ENCODE data around the gene MTHFD1.

Gene MTHFD1

DNA sequence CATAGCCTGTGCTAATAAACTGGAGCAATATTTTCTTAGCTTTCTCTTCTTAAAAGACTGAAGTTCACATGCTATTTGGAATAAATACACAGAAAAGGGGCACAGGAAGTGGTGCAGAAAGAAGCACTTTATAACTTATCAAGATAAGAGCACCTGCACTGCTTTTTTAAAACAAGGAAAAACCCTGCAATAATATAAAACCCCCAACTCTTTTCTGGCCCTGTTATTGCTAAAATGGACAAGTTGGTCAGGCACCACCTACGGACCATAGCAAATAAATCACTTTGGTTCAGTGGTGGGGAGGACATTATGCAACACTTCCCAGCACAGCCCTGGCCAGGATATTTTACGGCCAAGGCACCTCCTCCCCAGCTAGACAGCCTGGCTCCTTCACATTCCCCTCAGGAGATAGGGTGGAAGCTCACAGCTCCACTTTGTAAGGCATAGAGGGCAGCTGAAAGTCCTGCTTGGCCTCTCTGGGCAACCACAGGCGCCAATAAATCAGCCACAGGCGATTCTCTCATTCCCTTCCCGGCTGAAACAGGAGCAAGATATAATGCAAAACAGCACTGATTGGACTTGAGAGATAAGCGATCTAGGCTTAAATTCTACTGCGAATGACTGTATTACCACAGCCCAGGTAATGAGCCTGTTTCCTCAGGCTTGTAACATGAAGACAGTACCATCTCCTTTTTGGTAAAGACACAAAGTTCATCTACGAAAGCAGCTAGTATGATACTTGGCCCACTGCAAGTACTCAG lies 113.4 kb downstream of the MTHFD1 start:
- DNase-seq = no peak

DNA sequence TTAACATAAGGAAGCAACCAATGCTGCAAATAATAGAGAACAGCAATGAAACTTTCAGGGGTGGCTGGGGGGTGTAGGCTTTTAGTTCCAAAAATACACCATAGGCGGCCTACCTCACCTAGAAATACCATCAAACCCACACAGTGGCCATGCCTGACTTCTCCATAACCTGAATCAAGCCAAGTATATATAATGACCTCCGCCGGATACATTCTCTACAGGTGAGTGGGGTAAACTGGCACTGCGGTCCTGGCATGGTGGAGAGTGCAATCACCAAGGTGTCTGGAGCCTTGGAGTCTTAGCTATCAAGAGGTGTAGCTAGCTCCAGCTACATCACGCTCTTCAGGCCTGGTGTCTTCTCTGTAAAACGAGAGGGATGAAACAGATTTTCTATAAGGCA lies 114.3 kb downstream of the MTHFD1 start:
- no peak for DNase-seq

DNA sequence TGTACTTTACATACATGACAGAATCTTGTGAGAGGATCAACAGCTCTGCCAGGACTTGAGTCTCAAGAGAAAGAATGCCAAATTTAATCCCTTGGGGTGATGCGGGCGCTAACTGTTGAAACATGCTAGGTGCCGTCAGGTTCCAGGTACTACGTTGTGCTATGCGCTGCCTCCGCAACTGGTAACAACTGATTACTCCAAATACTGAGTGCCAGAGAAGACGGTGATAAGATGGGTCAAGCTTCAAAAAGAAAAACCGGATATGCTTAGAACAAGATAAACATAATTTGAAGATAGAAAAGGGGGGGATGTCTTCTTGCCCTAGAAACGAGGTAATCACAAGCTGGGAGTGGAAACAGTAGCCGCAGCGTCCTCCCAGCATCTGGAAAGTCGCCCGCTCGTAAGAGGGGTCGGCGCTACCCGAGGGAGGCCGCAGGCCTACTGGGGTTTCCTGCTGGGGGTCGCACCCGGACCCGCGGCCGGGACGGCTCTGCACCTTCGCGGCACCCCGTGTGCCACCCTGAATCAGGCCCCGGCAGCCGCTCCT lies 114.8 kb downstream of the MTHFD1 start:
- DNase-seq = no peak

DNA sequence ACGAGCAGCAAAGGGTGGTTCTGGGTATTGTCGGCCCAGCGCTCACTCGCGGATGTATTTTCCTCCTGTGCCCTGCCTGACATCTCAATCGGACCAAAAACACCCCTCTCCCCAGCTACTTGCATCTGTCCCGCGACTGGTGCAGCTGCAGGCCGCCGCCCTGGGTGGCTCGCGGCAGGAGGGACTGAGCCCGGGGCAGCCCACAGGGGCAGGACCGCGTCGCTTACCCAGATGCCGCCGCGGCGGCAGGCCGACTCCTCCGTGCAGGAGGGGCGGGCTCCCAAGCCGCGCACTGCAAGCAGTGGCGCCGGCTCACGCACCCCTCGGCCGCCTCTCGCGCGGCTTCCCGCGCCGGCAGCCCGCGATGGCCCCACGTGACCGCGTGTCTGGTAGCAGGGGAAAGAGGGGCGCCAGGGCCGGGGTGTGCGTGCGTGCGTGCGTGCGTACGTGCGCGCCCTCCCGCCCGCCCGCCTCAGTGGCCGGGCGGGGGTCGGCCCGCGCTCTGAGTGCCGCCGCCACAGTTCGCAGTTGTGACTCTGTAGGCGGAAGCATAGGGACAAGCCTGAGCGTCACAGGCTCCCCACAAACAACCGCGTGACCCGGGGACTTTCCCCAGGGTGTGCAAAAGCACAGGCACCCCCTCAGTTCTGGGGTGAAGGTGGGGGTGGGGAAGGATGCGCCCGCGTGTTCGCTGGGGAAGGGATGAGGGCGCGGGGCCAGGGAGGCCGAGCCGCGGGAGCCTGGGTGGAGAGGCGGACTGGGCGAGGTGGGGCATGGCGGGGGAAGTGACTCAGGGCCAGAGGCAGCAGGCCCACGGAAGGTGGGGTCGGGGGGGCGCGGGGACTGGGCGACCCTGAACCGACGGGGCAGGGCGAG lies 115.5 kb downstream of the MTHFD1 start, which contains the start of gene ZBTB25:
Gene ZBTB25 (minus strand): TSS at position 405 of the 876 bp plus-strand sequence. CDS start 13,305 bp downstream, outside the sequence.
- peak; percentile 94 for DNase-seq

DNA sequence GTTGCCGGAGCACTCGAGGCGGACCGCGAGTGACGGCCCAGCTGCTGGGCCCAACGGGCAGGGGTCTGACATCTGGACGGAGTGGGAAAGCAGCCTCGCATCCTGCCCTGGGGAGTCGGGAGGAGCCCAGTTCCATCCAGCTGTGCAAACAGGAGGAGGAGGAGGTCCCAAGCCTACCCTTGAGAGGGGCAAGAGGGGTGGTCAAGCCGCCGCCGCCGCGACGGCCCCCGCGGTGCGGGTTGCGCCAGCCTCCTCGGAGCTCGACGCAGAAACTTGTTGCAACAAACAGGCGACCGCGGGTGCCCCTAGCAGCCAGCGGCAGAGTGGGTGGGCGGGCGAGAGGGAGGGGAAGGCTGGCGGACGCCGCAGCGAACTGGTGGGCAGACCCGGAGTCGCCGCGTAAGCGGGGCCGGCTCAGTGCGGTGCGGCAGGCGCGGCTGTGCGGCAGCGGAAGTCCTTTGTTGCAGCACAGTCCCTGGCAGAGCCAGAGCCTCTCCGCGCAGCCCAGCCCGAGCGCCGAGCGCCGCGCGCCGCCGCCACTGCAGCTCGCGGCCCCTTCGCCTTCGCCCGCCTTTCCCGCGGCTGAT lies 116.2 kb downstream of the MTHFD1 start, which contains the start of gene ZBTB1:
Gene ZBTB1 (plus strand): TSS at position 461 of the 587 bp plus-strand sequence. CDS start 16,735 bp downstream, outside the sequence.
- DNase-seq = peak; percentile 75

DNA sequence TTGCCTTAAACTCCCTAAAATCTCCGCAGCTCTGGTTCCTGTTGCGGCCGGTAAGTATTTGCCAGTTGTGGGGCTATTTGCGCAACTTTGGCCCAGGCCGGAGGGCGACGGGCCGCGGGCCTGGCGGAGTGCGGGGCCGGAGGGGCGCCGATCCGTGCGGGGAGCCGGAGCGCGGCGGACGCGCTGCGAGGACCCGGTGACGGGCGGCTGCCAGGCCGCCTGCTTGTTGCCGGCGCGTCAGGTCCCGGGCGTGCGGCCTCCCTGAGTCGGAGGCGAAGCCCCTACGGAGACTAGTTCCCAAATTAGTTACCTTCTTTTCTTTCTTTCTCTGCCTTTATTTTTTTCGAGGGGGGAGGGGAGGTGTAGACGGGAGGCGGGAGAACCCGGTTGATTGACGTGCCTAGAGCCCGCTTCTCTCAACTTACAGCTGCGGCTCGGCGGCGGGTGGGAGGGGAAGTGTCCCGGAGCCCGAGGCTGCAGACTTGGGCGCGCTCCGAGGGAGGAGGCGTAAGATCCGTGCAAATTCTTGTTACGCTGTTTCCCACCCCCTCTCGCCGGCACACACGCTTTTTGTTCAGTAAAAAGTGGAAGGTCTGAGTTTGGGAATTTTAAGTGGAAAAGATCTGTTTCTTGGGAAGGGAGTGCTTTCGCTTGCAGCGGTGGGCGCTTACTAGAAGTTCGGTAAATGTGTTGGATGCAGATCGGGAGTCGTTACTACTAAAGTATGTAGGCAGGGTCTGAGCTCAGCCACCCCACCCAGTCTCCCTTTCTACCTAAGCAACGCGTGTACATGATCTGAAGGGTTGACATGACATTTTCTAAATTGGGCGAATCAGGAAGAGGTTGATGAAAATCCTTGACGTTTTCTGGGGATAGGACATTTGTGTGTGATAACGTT lies 117.0 kb downstream of the MTHFD1 start:
- peak; percentile 74 for DNase-seq

DNA sequence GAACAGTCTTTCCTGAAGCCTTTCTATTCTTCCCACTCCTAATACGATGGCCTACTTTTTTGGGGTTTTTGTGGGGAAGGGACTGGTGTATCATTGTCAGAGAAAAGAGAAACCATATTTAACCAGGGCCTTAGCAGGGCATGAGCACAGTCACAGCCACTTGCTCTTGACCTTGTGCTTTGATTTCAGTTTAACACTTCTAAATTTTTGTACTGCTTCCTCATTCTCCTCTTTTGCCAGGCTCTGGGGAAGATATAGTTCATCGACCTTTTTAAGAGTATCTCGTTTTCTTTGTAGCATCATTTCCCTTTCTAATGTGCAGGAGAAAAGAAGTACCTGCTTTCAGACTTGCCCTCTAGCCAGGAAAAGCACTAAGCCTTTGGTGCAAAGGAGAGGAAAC lies 118.6 kb downstream of the MTHFD1 start:
- no peak for DNase-seq

DNA sequence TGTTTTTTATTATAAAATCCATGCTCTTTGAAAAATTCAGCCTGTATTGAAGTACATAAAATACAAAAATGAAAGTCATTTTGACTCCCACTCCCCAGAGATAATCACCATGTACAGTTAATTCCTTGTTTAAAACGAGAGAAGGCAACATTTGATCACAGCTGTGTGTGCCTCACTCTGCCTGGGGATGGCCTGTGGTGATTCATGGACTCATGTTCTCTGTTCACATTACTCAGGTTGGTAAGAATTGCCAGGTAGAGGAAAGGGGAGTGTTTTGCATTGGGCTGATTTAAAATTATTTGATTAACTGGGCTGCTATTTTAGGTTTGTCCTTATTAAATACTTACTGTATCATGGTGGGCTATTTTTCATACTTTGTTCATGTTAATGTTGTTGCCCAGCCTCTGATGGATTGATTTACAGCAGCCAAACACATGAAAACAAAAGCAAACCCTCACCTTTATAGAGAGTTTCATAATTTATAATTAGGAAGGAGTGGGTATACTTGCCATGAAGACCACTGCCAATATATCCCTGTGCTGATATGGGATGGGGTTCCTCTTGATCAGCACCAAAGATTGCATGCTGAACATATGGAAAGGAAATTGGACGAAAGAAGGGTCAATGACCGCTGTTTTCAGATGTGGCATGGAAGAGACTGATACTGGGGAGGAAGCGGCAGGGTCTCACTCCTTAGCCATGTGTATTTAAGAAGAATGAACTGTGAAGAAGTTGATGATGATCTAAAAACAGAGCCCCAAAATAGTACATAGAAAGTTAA lies 119.4 kb downstream of the MTHFD1 start:
- DNase-seq = no peak

DNA sequence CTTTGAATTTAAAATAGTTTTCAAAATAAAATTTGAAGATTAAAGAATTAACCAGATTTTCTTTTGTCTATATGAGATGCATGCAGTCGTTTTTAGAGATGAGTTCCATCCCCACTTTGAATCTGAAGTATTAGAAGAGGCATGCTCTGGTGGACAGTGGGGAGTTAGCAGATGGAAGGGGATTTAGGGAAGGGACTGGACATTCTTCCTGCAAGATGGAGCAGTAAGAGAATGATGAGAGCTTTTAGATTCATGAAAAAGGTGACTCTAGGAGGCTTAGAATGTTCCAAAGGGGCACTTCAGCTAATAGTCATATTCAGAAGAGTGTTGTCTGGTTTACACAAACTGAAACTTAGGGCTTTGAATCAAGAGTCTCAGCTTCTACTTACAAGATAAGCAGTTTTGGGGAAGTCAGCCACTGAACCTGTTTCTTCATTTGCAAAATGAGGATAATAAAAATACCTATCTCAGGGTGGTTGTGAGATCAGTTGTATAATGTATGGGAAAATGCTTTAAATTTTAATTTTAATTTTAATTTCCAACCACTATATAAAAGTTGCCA lies 120.1 kb downstream of the MTHFD1 start:
- no peak for DNase-seq

DNA sequence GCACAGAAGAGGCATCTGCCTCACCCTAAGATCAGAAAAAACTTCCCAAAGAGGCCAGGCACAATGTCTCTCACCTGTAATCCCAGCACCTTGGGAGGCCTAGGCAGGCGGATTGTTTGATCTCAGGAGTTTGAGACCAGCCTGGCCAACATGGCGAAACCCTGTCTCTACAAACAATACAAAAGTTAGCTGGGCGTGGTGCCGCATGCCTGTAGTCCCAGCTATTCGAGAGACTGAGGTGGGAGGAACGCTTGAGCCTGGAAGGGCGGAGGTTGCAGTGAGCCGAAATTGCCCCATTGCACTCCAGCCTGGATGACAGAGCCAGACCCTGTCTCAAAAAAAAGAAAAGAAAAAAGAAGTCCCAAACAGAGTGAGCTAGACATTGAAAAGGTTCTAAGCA lies 120.9 kb downstream of the MTHFD1 start:
- DNase-seq = no peak
